Heart right ventricle (tissue), 16 donors: Measurements from ENCODE around the gene KDM4F. TPM values are rescaled to one million over a fixed set of nuclear protein-coding genes. Genes with fewer than 3 reads are reported as not detected.
A peak's percentile ranks its signal among the peaks of the same experiment; 100 is the strongest.

Experiments used
- ATAC-seq, 8 donors: fragments of 200-7000 bp; cut with Tn5 transposase; one replicate each; pipeline ENCODE4 v1.9.1; 2020; ENCODE audit warnings: mild to moderate bottlenecking in 8 of 8, moderate library complexity in 8 of 8, moderate number of reproducible peaks in 1 of 8
- DNase-seq, 2 donors: peaks; one replicate each; pipeline ENCODE4 v3.0.0-alpha.2; 2020
- H3K27ac ChIP-seq, 10 donors: fragments of 200-600 bp; sonication (generic) in 2 of 10; one replicate each; pipeline versions ENCODE4 v1.5.0 to v1.8.0; 2020 to 2022; ENCODE audit warnings: mild to moderate bottlenecking in 3 of 10
- H3K27me3 ChIP-seq, 7 donors: fragments of 200-600 bp; one replicate each; pipeline ENCODE4 v1.8.0; 2021 to 2022; ENCODE audit warnings: mild to moderate bottlenecking in 2 of 7
- H3K36me3 ChIP-seq, 9 donors: fragments of 200-600 bp; sonication (generic) in 1 of 9; one replicate each; pipeline versions ENCODE4 v1.5.0 to v1.8.0; 2020 to 2022; ENCODE audit warnings: mild to moderate bottlenecking in 2 of 9
- H3K4me1 ChIP-seq, 9 donors: fragments of 200-600 bp; sonication (generic) in 1 of 9; one replicate each; pipeline versions ENCODE4 v1.5.0 to v1.8.0; 2020 to 2022; ENCODE audit warnings: mild to moderate bottlenecking in 4 of 9
- H3K4me3 ChIP-seq, 10 donors: fragments of 200-600 bp; sonication (generic) in 2 of 10; one replicate each; pipeline versions ENCODE4 v1.5.0 to v1.8.0; 2020 to 2022; ENCODE audit warnings: mild to moderate bottlenecking in 7 of 10, moderate library complexity in 2 of 10
- H3K9me3 ChIP-seq, 11 donors: fragments of 200-600 bp in 10 of 11; sonication (generic) in 2 of 11; one replicate each; pipeline versions ENCODE4 v1.5.0 to v1.8.0; 2013 to 2022; ENCODE audit warnings: mild to moderate bottlenecking in 2 of 11, control low read depth in 1 of 11, moderate library complexity in 1 of 11
- CTCF ChIP-seq, 9 donors: fragments of 200-600 bp; sonication (generic) in 2 of 9; IDR thresholded peaks; one replicate each; pipeline versions ENCODE4 v1.5.0 to v1.8.0; 2021 to 2022; ENCODE audit warnings: antibody characterized with exemption in 9 of 9, mild to moderate bottlenecking in 5 of 9, moderate library complexity in 1 of 9
- WGBS, 2 donors: extraction: QIAGEN DNeasy Blood & Tissue Kit; methylation state at CpG; one replicate each; pipeline ENCODE4 v1.1.7; 2013; ENCODE audit warnings: inconsistent platforms in 1 of 2; 5-methylcytosine and 5-hydroxymethylcytosine counted together
- intact Hi-C, 10 donors: fragments of 100-400 bp; cut with DNase I; formaldehyde crosslinking; loops; one replicate each; pipeline versions ENCODE4 v1.11.1 to v1.14.2; 2022
- polyA plus RNA-seq, 2 donors: library from polyadenylated mRNA; stranded (reverse); fragments of 200-250 nt; gene quantifications; one replicate each; pipeline ENCODE4 v1.2.3, GENCODE V29; 2013
- total RNA-seq, 10 donors: library from RNA; stranded (reverse); fragmentation: NEBNext Ultra II Directional in 3 of 10; extraction: Animal tissue kit (Norgen Biotek cat#: 25700) in 3 of 10; gene quantifications; one replicate each; pipeline versions ENCODE4 v1.2.1 to v1.2.4, GENCODE V29; 2021 to 2023
- donor health status: Arrhythmogenic right ventricular cardiomyopathy.
- donor health status: ischemic (EF 13 %, LVEDD 7.1; RV severe dilation, severe dysfunction).
- donor health status: healthy with polysubstance abuse.
- donor health status: DM: no; HTN: yes; CAD: no.
- donor health status: DM: no; HTN: no; CAD: no.
- donor health status: ischemic (EF 25% LVEDD 6.9; RV normal size, moderate dysfunction).
- donor health status: ischemic (EF 25% LVEDD 5.7; RV mildly dilated, moderate dysfunction).
- donor health status: healthy.
- donor health status: DM: yes; HTN: yes; CAD: no.
- donor health status: Ischemic cardiomyopathy.
- donor health status: ischemic (EF 35%, LVEDD 5.7; RV mildly dilated, moderate dysfunction).
- donor health status: nonischemic (EF 11% LVEDD 7.7; RV severe dilation, severe dysfunction).
- donor health status: DM: yes; HTN: yes; CAD: no.
- donor health status: PGD.
- donor health status: ischemic (EF 29% LVEDD 5.4; RV normal size, mild dysfunction).
- donor health status: nonischemic (EF 23%, LVEDD 6.1; RV moderate dilation, normal function).

The KDM4F gene
- total and polyA plus RNA-seq, 12 donors = not detected

GRCh38 chr11:95074792-95075563, 25.8 kb downstream of the KDM4F start:
- DNase-seq (peak; percentile 77 to 82), ATAC-seq (peak; percentile 87 to 96 (median 94))
- H3K36me3 ChIP-seq = peaks cover 0 to 11% (median 0%) of the 10 kb centered on the region in 9 donors
- 25 to 29% methylated on average over 8 of the region's 8 CpGs for WGBS, 2 donors
- H3K9me3 ChIP-seq = no peaks in the 10 kb centered on the region
- intact Hi-C loops = loop anchor here in 4 of 10 donors (5.0 to 10.0 kb wide), 3 partner anchors 32 to 690 kb away; no protein-coding TSS in a partner anchor
- H3K27me3 ChIP-seq = no peaks in the 10 kb centered on the region
- H3K4me3 ChIP-seq = no peak overlapping the region
- no peak for TF ChIP-seq CTCF (IDR thresholded peaks at IDR 0.05)
- peak overlapping the region in 7 of 10 donors; percentile 16 to 46 (median 27) for H3K27ac ChIP-seq
- peaks cover 0 to 33% (median 16%) of the 10 kb centered on the region in 9 donors for H3K4me1 ChIP-seq

- intact Hi-C loops = loop anchor here in 2 of 10 donors (10.0 kb wide), 1 partner anchor 688 kb away; no protein-coding TSS in a partner anchor
- ATAC-seq (peak in 1 of 8 donors; percentile 25), DNase-seq (no peak)
- H3K9me3 ChIP-seq = no peaks in the 10 kb centered on the region
- peaks cover 0 to 25% (median 15%) of the 10 kb centered on the region in 9 donors for H3K4me1 ChIP-seq
- no peaks in the 10 kb centered on the region for H3K27me3 ChIP-seq
- TF ChIP-seq CTCF (IDR thresholded peaks at IDR 0.05) = no peak
- whole genome bisulfite sequencing, 2 donors = 36 to 60% methylated on average over 1 of the region's 1 CpG
- no peak overlapping the region for H3K4me3 ChIP-seq
- no peak overlapping the region for H3K27ac ChIP-seq
- peaks cover 0 to 7% (median 0%) of the 10 kb centered on the region in 9 donors for H3K36me3 ChIP-seq
These were observed 27.2 kb downstream of the KDM4F start for GRCh38 chr11:95076416-95076815.

GRCh38 chr11:95076981-95077380, 27.8 kb downstream of the KDM4F start:
- H3K4me1 ChIP-seq = peaks cover 0 to 30% (median 15%) of the 10 kb centered on the region in 9 donors
- no peak for ATAC-seq
- no peak for DNase-seq
- peaks cover 0 to 1% (median 0%) of the 10 kb centered on the region in 9 donors for H3K36me3 ChIP-seq
- no peaks in the 10 kb centered on the region for H3K9me3 ChIP-seq
- no peak overlapping the region for H3K27ac ChIP-seq
- intact Hi-C loops = loop anchor here in 2 of 10 donors (10.0 kb wide), 1 partner anchor 688 kb away; no protein-coding TSS in a partner anchor
- TF ChIP-seq CTCF (IDR thresholded peaks at IDR 0.05) = no peak
- no peak overlapping the region for H3K4me3 ChIP-seq
- no peaks in the 10 kb centered on the region for H3K27me3 ChIP-seq

- TF ChIP-seq CTCF (IDR thresholded peaks at IDR 0.05) = no peak
- H3K4me1 ChIP-seq = peaks cover 0 to 31% (median 15%) of the 10 kb centered on the region in 9 donors
- intact Hi-C loops = loop anchor here in 2 of 10 donors (10.0 kb wide), 1 partner anchor 686 kb away; no protein-coding TSS in a partner anchor
These were observed 29.3 kb downstream of the KDM4F start for GRCh38 chr11:95078526-95078925.

More at GRCh38 chr11:95078526-95078925, 29.3 kb downstream of the KDM4F start:
- ATAC-seq (no peak), DNase-seq (no peak)
- Histone ChIP-seq H3K27ac (no peak overlapping the region), H3K27me3 (no peaks in the 10 kb centered on the region), H3K36me3 (no peaks in the 10 kb centered on the region), H3K4me3 (no peak overlapping the region), H3K9me3 (no peaks in the 10 kb centered on the region)
- 90 to 91% methylated on average over 1 of the region's 1 CpG for WGBS, 2 donors
